Activated CD4-positive, alpha-beta memory T cell treated with anti-CD3 and anti-CD28 coated beads, Interleukin-2, amount 10 ng/mL, durations not matched to agents 7 days and 5 days (primary cell): ENCODE data around the gene ZNF768. TPM values are rescaled to one million over a fixed set of nuclear protein-coding genes. Genes with fewer than 3 reads are reported as not detected.
A peak's percentile ranks its signal among the peaks of the same experiment; 100 is the strongest.
"Not testable (repeated sequence)": the region's sequence is repeated elsewhere in the genome, so short reads cannot be mapped to it uniquely, and the experiment has no call there.

ENCODE experiments used
- CTCF ChIA-PET: fragments of 350-600 bp; sonication (Branson Sonifier 250); formaldehyde crosslinking; loops from one replicate; lab custom pipeline; 2021; ENCODE audit warnings: antibody characterized with exemption, inconsistent platforms; lab: Charles Lee
- POLR2A ChIA-PET: fragments of 350-600 bp; sonication (Branson Sonifier 250); formaldehyde crosslinking; loops from one replicate; lab custom pipeline; 2021; ENCODE audit warnings: antibody characterized with exemption; lab: Charles Lee
- DNase-seq: peaks from one replicate; pipeline ENCODE4 v3.0.0-alpha.2; 2020
- H3K27ac Mint-ChIP-seq: one replicate; pipeline ENCODE4 v1.8.0; 2021; ENCODE audit warnings: mild to moderate bottlenecking, mixed read lengths
- H3K27me3 Mint-ChIP-seq: one replicate; pipeline ENCODE4 v1.8.0; 2021; ENCODE audit warnings: mixed read lengths
- H3K36me3 Mint-ChIP-seq: one replicate; pipeline ENCODE4 v1.8.0; 2021; ENCODE audit warnings: low read depth, mixed read lengths
- H3K4me1 Mint-ChIP-seq: one replicate; pipeline ENCODE4 v1.8.0; 2021; ENCODE audit warnings: mixed read lengths
- H3K4me3 Mint-ChIP-seq: one replicate; pipeline ENCODE4 v1.8.0; 2021; ENCODE audit warnings: mild to moderate bottlenecking, mixed read lengths
- H3K9me3 Mint-ChIP-seq: one replicate; pipeline ENCODE4 v1.8.0; 2021; ENCODE audit warnings: mixed read lengths
- total RNA-seq, 2 experiments: library from RNA; stranded (reverse); gene quantifications; one replicate each; pipeline ENCODE4 v1.2.3, GENCODE V29; 2021

ZNF768 gene
- total RNA-seq, 2 experiments from 2014 or later = 5.9 to 6.0 TPM

GRCh38 chr16:30491744-30492308 lies 34.5 kb downstream of the ZNF768 start:
- no peak overlapping the region for H3K4me3 Mint-ChIP-seq
- ChIA-PET POLR2A (interaction anchor here (0.7 to 19.7 kb wide), 9 partner anchors 9 to 44 kb away, joined by 3 to 185 read pairs (median 4); partner anchors contain the start of genes ITGAL and ZNF747), CTCF (interaction anchor here (0.6 to 2.0 kb wide), 6 partner anchors 12 to 106 kb away, joined by 3 to 10 read pairs (median 4); no protein-coding TSS in a partner anchor)
- H3K36me3 Mint-ChIP-seq = peaks cover 71% of the 10 kb centered on the region
- no peaks in the 10 kb centered on the region for H3K9me3 Mint-ChIP-seq
- peak; percentile 44 for DNase-seq
- H3K27ac Mint-ChIP-seq = peak overlapping the region; percentile 66
- H3K4me1 Mint-ChIP-seq = peaks cover 47% of the 10 kb centered on the region
- H3K27me3 Mint-ChIP-seq = no peaks in the 10 kb centered on the region

GRCh38 chr16:30491229-30491628 lies 35.1 kb downstream of the ZNF768 start:
- Mint-ChIP-seq H3K9me3 (no peaks in the 10 kb centered on the region), H3K4me3 (no peak overlapping the region), H3K36me3 (peaks cover 74% of the 10 kb centered on the region), H3K27ac (peak overlapping the region; percentile 66), H3K4me1 (peaks cover 49% of the 10 kb centered on the region), H3K27me3 (no peaks in the 10 kb centered on the region)
- DNase-seq = no peak
- POLR2A ChIA-PET = interaction anchor here (0.7 to 19.7 kb wide), 13 partner anchors 8 to 66 kb away, joined by 3 to 185 read pairs (median 4); partner anchors contain the start of genes DCTPP1, ITGAL and ZNF747
- CTCF ChIA-PET = interaction anchor here (1.0 to 2.0 kb wide), 4 partner anchors 12 to 107 kb away, joined by 3 to 10 read pairs (median 6); no protein-coding TSS in a partner anchor

DNA sequence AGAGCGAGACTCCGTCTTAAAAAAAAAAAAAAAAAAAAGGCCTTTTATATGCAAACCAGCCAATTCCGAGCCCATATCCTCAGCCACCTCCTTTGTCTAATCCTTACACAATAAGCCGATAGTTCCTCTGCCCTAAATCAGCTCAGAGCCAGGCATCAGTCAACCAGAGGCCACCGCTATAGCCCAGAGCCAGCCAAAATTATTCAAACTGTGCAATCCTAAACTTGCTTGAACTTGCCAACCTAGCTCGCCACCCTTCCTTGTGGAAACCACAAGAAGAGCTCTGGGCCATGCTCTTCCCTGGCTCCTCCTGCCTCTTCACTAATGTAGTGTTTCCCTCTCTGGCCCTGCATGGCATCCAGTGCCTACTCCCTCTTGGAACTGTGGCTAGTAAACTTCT lies 36.2 kb downstream of the ZNF768 start:
- peaks cover 54% of the 10 kb centered on the region for H3K4me1 Mint-ChIP-seq
- H3K4me3 Mint-ChIP-seq = no peak overlapping the region
- peaks cover 74% of the 10 kb centered on the region for H3K36me3 Mint-ChIP-seq
- H3K9me3 Mint-ChIP-seq = no peaks in the 10 kb centered on the region
- DNase-seq = no peak
- ChIA-PET CTCF (interaction anchor here (1.7 kb wide), 2 partner anchors 45 to 108 kb away, joined by 5 to 7 read pairs; no protein-coding TSS in a partner anchor), POLR2A (interaction anchor here (0.7 to 19.7 kb wide), 11 partner anchors 9 to 96 kb away, joined by 3 to 185 read pairs (median 4); partner anchors contain the start of genes DCTPP1, ITGAL and ZNF747)
- no peaks in the 10 kb centered on the region for H3K27me3 Mint-ChIP-seq
- H3K27ac Mint-ChIP-seq = peak overlapping the region; percentile 28

DNA sequence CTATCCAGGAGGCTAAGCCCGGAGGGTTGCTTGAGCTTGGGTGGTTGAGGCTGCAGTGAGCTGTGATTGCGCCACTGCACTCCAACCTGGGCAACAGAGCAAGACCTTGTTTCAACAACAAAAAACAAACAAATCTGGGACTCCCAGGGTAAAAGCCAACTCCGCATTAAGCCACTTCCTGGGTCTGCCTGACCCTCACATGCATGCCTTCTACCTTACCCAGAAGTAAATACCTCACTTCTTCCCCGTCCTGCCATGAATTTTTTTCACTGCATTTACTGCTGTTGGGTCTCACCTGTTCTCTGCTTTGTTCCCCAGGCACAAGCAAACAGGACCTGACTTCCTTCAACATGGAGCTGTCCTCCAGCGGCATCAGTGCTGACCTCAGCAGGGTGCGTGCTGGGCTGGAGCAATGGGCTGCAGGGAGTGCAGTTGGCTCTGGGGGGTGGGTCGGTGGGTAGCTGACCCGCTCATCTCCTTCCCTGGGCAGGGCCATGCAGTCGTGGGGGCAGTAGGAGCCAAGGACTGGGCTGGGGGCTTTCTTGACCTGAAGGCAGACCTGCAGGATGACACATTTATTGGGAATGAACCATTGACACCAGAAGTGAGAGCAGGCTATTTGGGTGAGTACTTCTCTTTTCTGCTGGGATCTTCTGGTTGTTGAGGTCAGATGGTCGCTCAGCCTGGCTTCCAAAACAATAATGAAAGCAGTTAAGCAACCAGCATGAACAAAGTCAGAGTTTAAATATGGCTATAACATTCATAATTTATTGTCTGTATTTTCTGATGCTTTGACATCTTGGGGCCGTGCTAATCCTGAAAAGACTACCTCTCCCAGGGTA lies 37.4 kb downstream of the ZNF768 start:
- H3K4me3 Mint-ChIP-seq = no peak overlapping the region
- peaks cover 74% of the 10 kb centered on the region for H3K36me3 Mint-ChIP-seq
- no peaks in the 10 kb centered on the region for H3K9me3 Mint-ChIP-seq
- H3K27me3 Mint-ChIP-seq = no peaks in the 10 kb centered on the region
- H3K27ac Mint-ChIP-seq = peak overlapping the region; percentile 54
- H3K4me1 Mint-ChIP-seq = peaks cover 52% of the 10 kb centered on the region
- no peak for DNase-seq
- POLR2A ChIA-PET = interaction anchor here (0.9 to 19.7 kb wide), 9 partner anchors 9 to 97 kb away, joined by 3 to 185 read pairs (median 4); partner anchors contain the start of gene ITGAL
- CTCF ChIA-PET = interaction anchor here (0.6 to 2.2 kb wide), 3 partner anchors 40 to 145 kb away, joined by 3 to 8 read pairs (median 4); partner anchors contain the start of gene DCTPP1

GRCh38 chr16:30485818-30486436 lies 40.4 kb downstream of the ZNF768 start:
- peak overlapping the region; percentile 33 for H3K27ac Mint-ChIP-seq
- no peak overlapping the region for H3K4me3 Mint-ChIP-seq
- H3K36me3 Mint-ChIP-seq = peaks cover 82% of the 10 kb centered on the region
- ChIA-PET POLR2A (interaction anchor here (0.6 to 19.7 kb wide), 5 partner anchors 10 to 68 kb away, joined by 3 to 185 read pairs (median 4); partner anchors contain the start of gene ITGAL), CTCF (interaction anchor here (1.3 to 2.4 kb wide), 2 partner anchors 36 to 56 kb away, joined by 3 to 10 read pairs; partner anchors contain the start of gene DCTPP1)
- no peaks in the 10 kb centered on the region for H3K9me3 Mint-ChIP-seq
- H3K27me3 Mint-ChIP-seq = no peaks in the 10 kb centered on the region
- no peak for DNase-seq
- H3K4me1 Mint-ChIP-seq = peaks cover 61% of the 10 kb centered on the region

DNA sequence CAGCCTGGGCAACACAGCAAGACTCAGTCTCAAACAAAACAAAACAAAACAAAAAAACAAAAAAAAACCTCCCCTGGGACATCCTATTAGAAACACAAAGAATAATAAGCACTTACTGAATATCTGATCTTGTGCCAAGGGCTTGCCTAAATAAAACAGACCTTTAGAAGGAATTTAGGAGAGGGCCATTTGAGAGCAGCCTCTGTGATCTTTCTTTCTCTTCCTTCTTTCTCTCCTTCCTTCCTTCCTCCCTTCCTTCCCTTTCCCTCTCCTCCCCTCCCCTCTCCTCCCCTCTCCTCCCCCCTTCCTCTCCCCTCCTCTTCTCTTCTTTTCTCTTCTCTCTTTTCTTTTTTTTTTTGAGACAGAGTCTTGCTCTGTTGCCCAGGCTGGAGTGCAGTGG lies 41.5 kb downstream of the ZNF768 start:
- CTCF ChIA-PET = interaction anchor here (1.3 to 2.4 kb wide), 2 partner anchors 35 to 55 kb away, joined by 3 to 10 read pairs; partner anchors contain the start of gene DCTPP1
- no peaks in the 10 kb centered on the region for H3K27me3 Mint-ChIP-seq
- no peak overlapping the region for H3K4me3 Mint-ChIP-seq
- peak overlapping the region; percentile 26 for H3K27ac Mint-ChIP-seq
- peaks cover 81% of the 10 kb centered on the region for H3K36me3 Mint-ChIP-seq
- H3K4me1 Mint-ChIP-seq = peaks cover 61% of the 10 kb centered on the region
- H3K9me3 Mint-ChIP-seq = no peaks in the 10 kb centered on the region
- DNase-seq = no peak
- POLR2A ChIA-PET = interaction anchor here (1.2 to 19.7 kb wide), 4 partner anchors 12 to 55 kb away, joined by 3 to 185 read pairs (median 21); partner anchors contain the start of genes DCTPP1 and ITGAL

DNA sequence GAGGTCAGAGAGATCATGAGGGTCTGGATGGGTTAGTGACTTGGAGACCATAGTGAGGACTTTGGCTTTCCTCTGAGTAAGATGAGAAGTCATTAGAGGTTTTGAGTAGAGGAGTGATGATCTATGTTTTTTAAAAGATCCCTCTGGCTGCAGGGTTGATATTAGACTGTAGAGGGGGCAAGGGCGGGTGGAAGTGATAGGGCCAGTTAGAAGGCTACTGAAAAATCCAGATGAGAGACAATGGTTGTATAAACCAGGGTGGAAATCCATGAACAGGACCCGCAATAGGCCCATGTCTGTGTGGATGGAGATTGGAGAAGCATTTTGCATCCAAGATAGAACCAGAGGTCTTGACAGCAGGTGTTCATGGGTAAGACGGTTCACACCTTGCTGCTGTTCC lies 44.0 kb downstream of the ZNF768 start:
- ChIA-PET POLR2A (interaction anchor here (0.6 to 19.7 kb wide), 7 partner anchors 8 to 184 kb away, joined by 3 to 185 read pairs (median 5); partner anchors contain the start of gene ITGAL), CTCF (interaction anchor here (1.2 to 3.4 kb wide), 5 partner anchors 9 to 116 kb away, joined by 3 to 17 read pairs (median 6); partner anchors contain the start of gene DCTPP1)
- Mint-ChIP-seq H3K27ac (peak overlapping the region; percentile 78), H3K27me3 (no peaks in the 10 kb centered on the region), H3K4me3 (peak overlapping the region; percentile 4), H3K4me1 (peaks cover 63% of the 10 kb centered on the region), H3K9me3 (no peaks in the 10 kb centered on the region), H3K36me3 (peaks cover 79% of the 10 kb centered on the region)
- peak; percentile 23 for DNase-seq

DNA sequence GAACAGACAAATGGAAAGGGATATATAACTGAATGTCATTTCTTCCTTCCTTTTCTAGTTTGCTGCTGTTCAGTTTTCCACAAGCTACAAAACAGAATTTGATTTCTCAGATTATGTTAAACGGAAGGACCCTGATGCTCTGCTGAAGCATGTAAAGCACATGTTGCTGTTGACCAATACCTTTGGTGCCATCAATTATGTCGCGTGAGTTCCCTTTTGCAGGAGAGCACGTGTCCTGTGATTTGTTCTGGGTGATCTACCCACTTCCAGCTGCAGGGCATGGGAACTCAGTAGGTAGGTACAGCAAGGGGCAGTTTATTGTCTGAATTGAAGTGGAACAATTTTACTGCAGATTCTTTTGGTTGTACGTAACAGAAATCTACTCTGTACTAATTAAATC lies 45.0 kb downstream of the ZNF768 start:
- Mint-ChIP-seq H3K36me3 (peaks cover 82% of the 10 kb centered on the region), H3K9me3 (no peaks in the 10 kb centered on the region), H3K27ac (peak overlapping the region; percentile 36), H3K27me3 (no peaks in the 10 kb centered on the region), H3K4me1 (peaks cover 69% of the 10 kb centered on the region), H3K4me3 (no peak overlapping the region)
- DNase-seq = no peak
- ChIA-PET CTCF (interaction anchor here (0.8 to 3.4 kb wide), 4 partner anchors 9 to 117 kb away, joined by 4 to 17 read pairs (median 6); partner anchors contain the start of gene DCTPP1), POLR2A (interaction anchor here (0.6 to 19.7 kb wide), 7 partner anchors 8 to 54 kb away, joined by 3 to 185 read pairs (median 3); partner anchors contain the start of gene ITGAL)

DNA sequence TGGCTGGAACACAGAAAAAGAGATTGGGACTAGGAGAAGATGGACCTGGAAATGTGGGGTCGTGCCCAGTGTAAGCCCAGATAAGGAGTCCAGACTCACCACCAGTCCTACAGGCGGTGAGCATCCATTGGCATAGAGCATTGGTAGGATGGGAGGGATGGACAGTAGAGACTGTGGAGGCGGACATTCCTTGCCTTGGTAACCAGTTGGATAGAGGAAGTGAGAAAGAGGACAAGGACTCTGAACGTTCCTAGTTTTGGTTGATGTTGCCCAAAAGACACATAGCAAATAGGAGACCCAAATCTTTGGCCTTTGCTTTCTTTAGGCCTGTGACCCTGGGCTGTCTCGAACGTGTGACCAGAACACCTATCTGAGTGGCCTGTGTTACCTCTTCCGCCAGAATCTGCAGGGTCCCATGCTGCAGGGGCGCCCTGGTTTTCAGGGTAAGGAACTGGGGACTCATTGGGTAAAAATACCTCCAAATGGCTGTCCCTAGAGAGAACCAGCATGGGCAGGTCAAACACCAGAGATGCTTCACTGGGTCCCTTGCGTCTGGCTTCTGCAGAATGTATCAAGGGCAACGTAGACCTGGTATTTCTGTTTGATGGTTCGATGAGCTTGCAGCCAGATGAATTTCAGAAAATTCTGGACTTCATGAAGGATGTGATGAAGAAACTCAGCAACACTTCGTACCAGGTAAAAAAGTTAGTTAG lies 47.4 kb downstream of the ZNF768 start:
- H3K9me3 Mint-ChIP-seq = no peaks in the 10 kb centered on the region
- ChIA-PET CTCF (interaction anchor here (1.2 to 3.4 kb wide), 4 partner anchors 13 to 49 kb away, joined by 3 to 17 read pairs (median 8); partner anchors contain the start of gene DCTPP1), POLR2A (interaction anchor here (1.2 to 5.6 kb wide), 5 partner anchors 9 to 32 kb away, joined by 3 to 38 read pairs (median 5); no protein-coding TSS in a partner anchor)
- peak overlapping the region; percentile 69 for H3K27ac Mint-ChIP-seq
- H3K4me3 Mint-ChIP-seq = no peak overlapping the region
- DNase-seq = no peak
- H3K27me3 Mint-ChIP-seq = no peaks in the 10 kb centered on the region
- peaks cover 85% of the 10 kb centered on the region for H3K36me3 Mint-ChIP-seq
- H3K4me1 Mint-ChIP-seq = peaks cover 74% of the 10 kb centered on the region

GRCh38 chr16:30477773-30478172 lies 48.6 kb downstream of the ZNF768 start:
- ChIA-PET POLR2A (interaction anchor here (0.8 to 10.7 kb wide), 6 partner anchors 13 to 48 kb away, joined by 3 to 400 read pairs (median 84); partner anchors contain the start of genes DCTPP1 and SEPHS2), CTCF (interaction anchor here (1.5 to 3.1 kb wide), 3 partner anchors 28 to 151 kb away, joined by 6 to 20 read pairs (median 7); partner anchors contain the start of gene DCTPP1)
- not testable (repeated sequence) for H3K27me3 Mint-ChIP-seq, H3K9me3 Mint-ChIP-seq, DNase-seq, H3K4me3 Mint-ChIP-seq
- peaks cover 65% of the 10 kb centered on the region for H3K4me1 Mint-ChIP-seq
- H3K27ac Mint-ChIP-seq = peak overlapping the region; percentile 66
- peaks cover 86% of the 10 kb centered on the region for H3K36me3 Mint-ChIP-seq

DNA sequence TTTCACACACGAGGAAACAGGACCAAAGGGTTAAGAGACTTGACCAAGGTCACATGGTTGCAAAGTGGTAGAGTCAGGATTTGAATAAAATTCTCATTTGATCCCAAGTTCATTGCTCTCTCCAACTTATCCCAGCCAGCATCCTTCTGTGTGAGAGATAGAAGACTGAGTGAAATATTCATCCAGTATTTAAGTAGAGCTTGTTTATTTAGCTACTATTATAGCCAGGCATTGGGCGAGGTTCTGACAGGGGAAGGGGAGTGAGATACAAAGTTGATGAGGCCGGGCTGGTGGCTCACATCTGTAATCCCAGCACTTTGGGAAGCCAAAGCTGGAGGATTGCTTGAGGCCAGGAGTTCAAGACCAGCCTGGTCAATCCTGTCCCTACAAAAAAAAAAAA lies 49.4 kb downstream of the ZNF768 start:
- peak overlapping the region; percentile 66 for H3K27ac Mint-ChIP-seq
- no peak for DNase-seq
- peaks cover 82% of the 10 kb centered on the region for H3K36me3 Mint-ChIP-seq
- H3K4me3 Mint-ChIP-seq = no peak overlapping the region
- ChIA-PET POLR2A (interaction anchor here (0.8 to 10.7 kb wide), 7 partner anchors 13 to 58 kb away, joined by 3 to 400 read pairs (median 4); partner anchors contain the start of genes DCTPP1, SEPHS2 and ZNF747), CTCF (interaction anchor here (0.9 to 3.1 kb wide), 5 partner anchors 20 to 152 kb away, joined by 3 to 20 read pairs (median 6); partner anchors contain the start of gene DCTPP1)
- H3K4me1 Mint-ChIP-seq = peaks cover 63% of the 10 kb centered on the region
- H3K27me3 Mint-ChIP-seq = no peaks in the 10 kb centered on the region
- H3K9me3 Mint-ChIP-seq = no peaks in the 10 kb centered on the region
